GM23338 (cell line): ENCODE results near the gene FYB2. TPM values are rescaled to one million over a fixed set of nuclear protein-coding genes. Genes with fewer than 3 reads are reported as not detected.

Experiments used
- ATAC-seq: fragments of 200-7000 bp; cut with Tn5 transposase; 3 replicates; pipeline ENCODE4 v1.9.1; 2020
- DNase-seq: peaks from one replicate; pipeline ENCODE4 v3.0.0-alpha.2; 2015; ENCODE audit warnings: low spot score
- H2AFZ ChIP-seq: fragments of 200-600 bp; sonication (generic); 2 replicates; pipeline ENCODE4 v1.8.0; 2016; ENCODE audit warnings: antibody characterized with exemption, mild to moderate bottlenecking, moderate library complexity
- H3F3A ChIP-seq: fragments of 200-600 bp; sonication (generic); replicated peaks from 2 replicates; pipeline ENCODE4 v1.8.0; 2017; ENCODE audit warnings: antibody characterized with exemption, mixed run types, low read depth
- H3K27ac ChIP-seq: fragments of 200-600 bp; sonication (generic); 2 replicates; pipeline ENCODE4 v1.6.1; 2016; ENCODE audit warnings: low read depth
- H3K27me3 ChIP-seq: fragments of 200-600 bp; sonication (generic); 2 replicates; pipeline ENCODE4 v1.8.0; 2016; ENCODE audit warnings: mild to moderate bottlenecking, mixed run types, moderate library complexity; ENCODE audit not compliant: insufficient read depth
- H3K36me3 ChIP-seq: fragments of 200-600 bp; sonication (generic); 2 replicates; pipeline ENCODE4 v1.8.0; 2016; ENCODE audit warnings: mild to moderate bottlenecking; ENCODE audit not compliant: insufficient read depth
- H3K4me1 ChIP-seq: fragments of 200-600 bp; sonication (generic); 2 replicates; pipeline ENCODE4 v1.8.0; 2016; ENCODE audit warnings: mild to moderate bottlenecking, moderate library complexity; ENCODE audit not compliant: insufficient read depth
- H3K4me2 ChIP-seq: fragments of 200-600 bp; sonication (generic); 2 replicates; pipeline ENCODE4 v1.7.1; 2017; ENCODE audit warnings: mixed run types
- H3K4me3 ChIP-seq: fragments of 200-600 bp; sonication (generic); 2 replicates; pipeline ENCODE4 v1.6.1; 2016; ENCODE audit warnings: mixed run types
- H3K79me2 ChIP-seq: fragments of 200-600 bp; sonication (generic); replicated peaks from 2 replicates; pipeline ENCODE4 v1.8.0; 2017; ENCODE audit warnings: mild to moderate bottlenecking; ENCODE audit not compliant: insufficient read depth
- H3K9me2 ChIP-seq: fragments of 200-600 bp; sonication (generic); 2 replicates; pipeline ENCODE4 v1.8.0; 2017; ENCODE audit not compliant: insufficient read depth
- H4K20me1 ChIP-seq: fragments of 200-600 bp; sonication (generic); replicated peaks from 2 replicates; pipeline ENCODE4 v1.8.0; 2017; ENCODE audit warnings: mild to moderate bottlenecking; ENCODE audit not compliant: insufficient read depth
- H3K27ac Mint-ChIP-seq: 2 replicates; pipeline ENCODE4 v1.8.0; 2020; ENCODE audit warnings: inconsistent platforms, mild to moderate bottlenecking, moderate library complexity, mixed read lengths
- H3K27me3 Mint-ChIP-seq: 3 replicates; pipeline ENCODE4 v1.8.0; 2022; ENCODE audit warnings: low read depth, mild to moderate bottlenecking, moderate library complexity, mixed read lengths, inconsistent platforms; ENCODE audit not compliant: insufficient read depth, poor library complexity
- H3K36me3 Mint-ChIP-seq: 3 replicates; pipeline ENCODE4 v1.8.0; 2021; ENCODE audit warnings: low read depth, mild to moderate bottlenecking, inconsistent platforms, moderate library complexity, mixed read lengths
- H3K4me1 Mint-ChIP-seq: 3 replicates; pipeline ENCODE4 v1.8.0; 2020; ENCODE audit warnings: mild to moderate bottlenecking, inconsistent platforms, mixed read lengths
- H3K4me3 Mint-ChIP-seq: 3 replicates; pipeline ENCODE4 v1.8.0; 2021; ENCODE audit warnings: moderate library complexity, mild to moderate bottlenecking, inconsistent platforms, mixed read lengths
- H3K9me3 Mint-ChIP-seq: 3 replicates; pipeline ENCODE4 v1.8.0; 2020; ENCODE audit warnings: moderate library complexity, mild to moderate bottlenecking, inconsistent platforms, mixed read lengths
- CREB1 ChIP-seq: fragments of 250-450 bp; sonication (Bioruptor Pico); IDR thresholded peaks from 2 replicates; pipeline ENCODE4 v1.5.0; 2020; ENCODE audit warnings: low read depth, mild to moderate bottlenecking, moderate library complexity
- CTCF ChIP-seq, 2 experiments: fragments of 200-600 bp in 1 of 2; sonication (generic) in 1 of 2; conservative IDR thresholded peaks; 2 replicates each; pipeline versions ENCODE4 v1.5.1 to v1.6.1; 2016 to 2017; ENCODE audit warnings: antibody characterized with exemption in 2 of 2, low read depth in 2 of 2, mild to moderate bottlenecking in 2 of 2, moderate library complexity in 1 of 2
- ETS1 ChIP-seq: IDR thresholded peaks from 2 replicates; pipeline ENCODE4 v1.6.1; 2016; ENCODE audit warnings: antibody characterized with exemption
- EZH2 ChIP-seq: fragments of 200-600 bp; sonication (generic); IDR thresholded peaks from one replicate; pipeline ENCODE4 v1.8.0; 2017; ENCODE audit warnings: antibody characterized with exemption, mild to moderate bottlenecking, low read depth; ENCODE audit not compliant: unreplicated experiment
- EZH2phosphoT487 ChIP-seq: fragments of 200-600 bp; sonication (generic); IDR thresholded peaks from one replicate; pipeline ENCODE4 v1.8.1; 2018; ENCODE audit warnings: antibody characterized with exemption; ENCODE audit not compliant: unreplicated experiment
- JUNB ChIP-seq: IDR thresholded peaks from one replicate; pipeline ENCODE4 v1.6.1; 2016; ENCODE audit warnings: antibody characterized with exemption; ENCODE audit not compliant: unreplicated experiment
- NANOG ChIP-seq: IDR thresholded peaks from 2 replicates; pipeline ENCODE4 v1.6.1; 2016; ENCODE audit warnings: antibody characterized with exemption, borderline replicate concordance
- POLR2AphosphoS5 ChIP-seq: IDR thresholded peaks from 2 replicates; pipeline ENCODE4 v1.6.1; 2016; ENCODE audit warnings: antibody characterized with exemption, low read depth
- REST ChIP-seq: IDR thresholded peaks from one replicate; pipeline ENCODE4 v1.6.1; 2018; ENCODE audit warnings: antibody characterized with exemption; ENCODE audit not compliant: unreplicated experiment
- STAT1 ChIP-seq: IDR thresholded peaks from one replicate; pipeline ENCODE4 v1.6.1; 2016; ENCODE audit warnings: antibody characterized with exemption; ENCODE audit not compliant: unreplicated experiment
- ZNF114 ChIP-seq: fragments of 250-450 bp; sonication (Bioruptor Pico); IDR thresholded peaks from 2 replicates; pipeline ENCODE4 v1.5.0; 2020; ENCODE audit warnings: mild to moderate bottlenecking, moderate library complexity
- ZNF331 ChIP-seq: fragments of 250-450 bp; sonication (Bioruptor Pico); IDR thresholded peaks from 2 replicates; pipeline ENCODE4 v1.5.0; 2020; ENCODE audit warnings: low read depth, mild to moderate bottlenecking, moderate library complexity
- ZNF462 ChIP-seq: fragments of 250-450 bp; sonication (Bioruptor Pico); IDR thresholded peaks from 2 replicates; pipeline ENCODE4 v1.5.0; 2020; ENCODE audit warnings: mild to moderate bottlenecking, moderate library complexity
- polyA plus RNA-seq: library from polyadenylated mRNA; unstranded; fragments of >200 nt; fragmentation: Nextera tagmentation; extraction: Ambion mirVana; gene quantifications from 2 replicates; pipeline ENCODE4 v1.2.1, GENCODE V29; 2016
- total RNA-seq: library from RNA; depleted of rRNA; stranded (reverse); fragments of >200 nt; shearing (Covaris generic); gene quantifications from 2 replicates; pipeline ENCODE4 v1.2.3, GENCODE V29; 2014

The FYB2 gene
- total and polyA plus RNA-seq, 2 experiments from 2014 or later: 0.39 TPM; not detected in 1

- Histone ChIP-seq H3K36me3 (no peaks in the 10 kb centered on the region), H3K4me1 (no peaks in the 10 kb centered on the region), H3K4me3 (no peak overlapping the region), H3F3A (no peaks in the 10 kb centered on the region), H3K79me2 (no peaks in the 10 kb centered on the region), H2AFZ (no peak overlapping the region), H3K27me3 (no peaks in the 10 kb centered on the region), H3K27ac (no peak overlapping the region), H3K4me2 (no peak overlapping the region), H4K20me1 (no peaks in the 10 kb centered on the region), H3K9me2 (no peaks in the 10 kb centered on the region)
- Mint-ChIP-seq H3K4me1 (no peaks in the 10 kb centered on the region), H3K36me3 (no peaks in the 10 kb centered on the region), H3K4me3 (no peak overlapping the region), H3K27ac (no peak overlapping the region), H3K27me3 (peaks cover 2% of the 10 kb centered on the region), H3K9me3 (no peaks in the 10 kb centered on the region)
- ATAC-seq (no peak), DNase-seq (no peak)
- no peak for TF ChIP-seq CREB1 (CRISPR knock-in tag)
- no peak for TF ChIP-seq NANOG
- no peak for TF ChIP-seq CTCF (conservative IDR thresholded peaks at IDR 0.05; ENCODE audit: low read depth in 2 of 2)
- TF ChIP-seq STAT1: no peak
- TF ChIP-seq ZNF331 (CRISPR knock-in tag): no peak
- no peak for TF ChIP-seq REST
- no peak for TF ChIP-seq EZH2phosphoT487
- TF ChIP-seq POLR2AphosphoS5: no peak
- TF ChIP-seq JUNB: no peak
- no peak for TF ChIP-seq EZH2
- no peak for TF ChIP-seq ZNF114 (CRISPR knock-in tag)
- TF ChIP-seq ZNF462 (CRISPR knock-in tag): no peak
- no peak for TF ChIP-seq ETS1
Observed at GRCh38 chr1:56867491-56867890, 48.3 kb upstream of the FYB2 start.
